Measurements from ENCODE around the gene STX3. TPM values are rescaled to one million over a fixed set of nuclear protein-coding genes. Genes with fewer than 3 reads are reported as not detected.
A peak's percentile ranks its signal among the peaks of the same experiment; 100 is the strongest.
"Not testable (repeated sequence)": the region's sequence is repeated elsewhere in the genome, so short reads cannot be mapped to it uniquely, and the experiment has no call there.

The STX3 gene
- total RNA-seq, 2 experiments from 2014 or later: 11.7 to 12.3 TPM

- CTCF ChIA-PET: no interaction called here
- no peaks in the 10 kb centered on the region for H3K27me3 Mint-ChIP-seq
- H3K4me1 Mint-ChIP-seq (ENCODE audit: low read depth): peaks cover 21% of the 10 kb centered on the region
- no peak for DNase-seq
- H3K9me3 Mint-ChIP-seq: no peaks in the 10 kb centered on the region
- POLR2A ChIA-PET: no interaction called here
- peaks cover 7% of the 10 kb centered on the region for H3K36me3 Mint-ChIP-seq
- no peak overlapping the region for H3K4me3 Mint-ChIP-seq
- no peak overlapping the region for H3K27ac Mint-ChIP-seq
- intact Hi-C loops (cut with micrococcal nuclease): no loop called here
Measured at GRCh38 chr11:59778122-59778521, 22.9 kb downstream of the STX3 start.

GRCh38 chr11:59779487-59779886 lies 24.3 kb downstream of the STX3 start:
- no peak for DNase-seq
- Mint-ChIP-seq H3K27ac (no peak overlapping the region), H3K36me3 (peaks cover 5% of the 10 kb centered on the region), H3K4me1 (ENCODE audit: low read depth) (peaks cover 27% of the 10 kb centered on the region), H3K4me3 (no peak overlapping the region), H3K27me3 (no peaks in the 10 kb centered on the region), H3K9me3 (no peaks in the 10 kb centered on the region)
- intact Hi-C loops (cut with micrococcal nuclease): no loop called here
- CTCF ChIA-PET: interaction anchor here (0.6 kb wide), 1 partner anchor 997 kb away, joined by 3 read pairs; no protein-coding TSS in a partner anchor
- POLR2A ChIA-PET: no interaction called here

GRCh38 chr11:59782080-59782479 lies 26.9 kb downstream of the STX3 start:
- H3K9me3 Mint-ChIP-seq: no peaks in the 10 kb centered on the region
- H3K4me1 Mint-ChIP-seq (ENCODE audit: low read depth): peaks cover 15% of the 10 kb centered on the region
- H3K4me3 Mint-ChIP-seq: no peak overlapping the region
- intact Hi-C loops (cut with micrococcal nuclease): no loop called here
- DNase-seq: no peak
- H3K27me3 Mint-ChIP-seq: no peaks in the 10 kb centered on the region
- ChIA-PET CTCF (no interaction called here), POLR2A (no interaction called here)
- H3K36me3 Mint-ChIP-seq: peaks cover 1% of the 10 kb centered on the region
- H3K27ac Mint-ChIP-seq: no peak overlapping the region

GRCh38 chr11:59783632-59784090 lies 28.5 kb downstream of the STX3 start:
- peak; percentile 38 for DNase-seq
- Mint-ChIP-seq H3K4me1 (ENCODE audit: low read depth) (peaks cover 13% of the 10 kb centered on the region), H3K27ac (no peak overlapping the region), H3K27me3 (no peaks in the 10 kb centered on the region), H3K9me3 (no peaks in the 10 kb centered on the region), H3K36me3 (peaks cover 1% of the 10 kb centered on the region), H3K4me3 (no peak overlapping the region)
- ChIA-PET CTCF (interaction anchor here (1.1 to 3.7 kb wide), 3 partner anchors 18 to 29 kb away, joined by 3 to 21 read pairs (median 5); partner anchors contain the start of genes MRPL16 and STX3), POLR2A (interaction anchor here (1.5 kb wide), 1 partner anchor 12 kb away, joined by 3 read pairs; no protein-coding TSS in a partner anchor)
- intact Hi-C loops (cut with micrococcal nuclease): no loop called here

GRCh38 chr11:59784441-59784840 lies 29.3 kb downstream of the STX3 start:
- CTCF ChIA-PET: interaction anchor here (3.7 kb wide), 1 partner anchor 30 kb away, joined by 21 read pairs; the partner anchor contains the start of gene STX3
- POLR2A ChIA-PET; intact Hi-C loops (cut with micrococcal nuclease): not testable (repeated sequence)

GRCh38 chr11:59785818-59786217 lies 30.6 kb downstream of the STX3 start:
- DNase-seq: no peak
- Mint-ChIP-seq H3K9me3 (no peaks in the 10 kb centered on the region), H3K27me3 (no peaks in the 10 kb centered on the region), H3K4me1 (ENCODE audit: low read depth) (peaks cover 13% of the 10 kb centered on the region), H3K4me3 (no peak overlapping the region), H3K36me3 (peaks cover 5% of the 10 kb centered on the region), H3K27ac (no peak overlapping the region)
- intact Hi-C loops (cut with micrococcal nuclease): no loop called here
- ChIA-PET CTCF (interaction anchor here (0.9 to 3.7 kb wide), 2 partner anchors 16 to 31 kb away, joined by 3 to 21 read pairs; partner anchors contain the start of gene STX3), POLR2A (interaction anchor here (0.6 kb wide), 1 partner anchor 1078 kb away, joined by 3 read pairs; no protein-coding TSS in a partner anchor)

More at GRCh38 chr11:59784441-59784840, 29.3 kb downstream of the STX3 start:
- H3K27ac Mint-ChIP-seq, H3K27me3 Mint-ChIP-seq, H3K4me3 Mint-ChIP-seq, DNase-seq, H3K9me3 Mint-ChIP-seq, H3K36me3 Mint-ChIP-seq: not testable (repeated sequence)
- H3K4me1 Mint-ChIP-seq (ENCODE audit: low read depth): peaks cover 13% of the 10 kb centered on the region

- peaks cover 13% of the 10 kb centered on the region for H3K4me1 Mint-ChIP-seq (ENCODE audit: low read depth)
- DNase-seq: no peak
- POLR2A ChIA-PET: no interaction called here
Measured at GRCh38 chr11:59787255-59787588, 32.0 kb downstream of the STX3 start.

GRCh38 chr11:59787816-59788215 lies 32.6 kb downstream of the STX3 start:
- intact Hi-C loops (cut with micrococcal nuclease): no loop called here
- DNase-seq: no peak
- Mint-ChIP-seq H3K36me3 (peaks cover 5% of the 10 kb centered on the region), H3K27me3 (no peaks in the 10 kb centered on the region), H3K4me3 (no peak overlapping the region), H3K27ac (no peak overlapping the region), H3K4me1 (ENCODE audit: low read depth) (peaks cover 13% of the 10 kb centered on the region), H3K9me3 (no peaks in the 10 kb centered on the region)
- ChIA-PET POLR2A (no interaction called here), CTCF (interaction anchor here (1.1 to 2.5 kb wide), 3 partner anchors 14 to 131 kb away, joined by 4 to 13 read pairs (median 5); partner anchors contain the start of gene STX3)

More at GRCh38 chr11:59787255-59787588, 32.0 kb downstream of the STX3 start:
- Mint-ChIP-seq H3K27ac (no peak overlapping the region), H3K4me3 (no peak overlapping the region), H3K9me3 (no peaks in the 10 kb centered on the region), H3K27me3 (no peaks in the 10 kb centered on the region), H3K36me3 (peaks cover 5% of the 10 kb centered on the region)
- CTCF ChIA-PET: interaction anchor here (2.5 kb wide), 1 partner anchor 33 kb away, joined by 13 read pairs; the partner anchor contains the start of gene STX3
- intact Hi-C loops (cut with micrococcal nuclease): no loop called here

GRCh38 chr11:59791639-59792038 lies 36.5 kb downstream of the STX3 start:
- Mint-ChIP-seq H3K9me3 (no peaks in the 10 kb centered on the region), H3K4me3 (no peak overlapping the region), H3K27me3 (no peaks in the 10 kb centered on the region), H3K27ac (no peak overlapping the region), H3K4me1 (ENCODE audit: low read depth) (peaks cover under 1% of the 10 kb centered on the region), H3K36me3 (peaks cover 12% of the 10 kb centered on the region)
- ChIA-PET CTCF (no interaction called here), POLR2A (no interaction called here)
- DNase-seq: no peak
- intact Hi-C loops (cut with micrococcal nuclease): no loop called here

GRCh38 chr11:59792507-59792906 lies 37.3 kb downstream of the STX3 start:
- no peak overlapping the region for H3K27ac Mint-ChIP-seq
- H3K36me3 Mint-ChIP-seq: peaks cover 15% of the 10 kb centered on the region
- H3K27me3 Mint-ChIP-seq: no peaks in the 10 kb centered on the region
- intact Hi-C loops (cut with micrococcal nuclease): no loop called here
- no peaks in the 10 kb centered on the region for H3K9me3 Mint-ChIP-seq
- no peak for DNase-seq
- ChIA-PET CTCF (no interaction called here), POLR2A (no interaction called here)
- H3K4me1 Mint-ChIP-seq (ENCODE audit: low read depth): no peaks in the 10 kb centered on the region
- no peak overlapping the region for H3K4me3 Mint-ChIP-seq

- no peak overlapping the region for H3K27ac Mint-ChIP-seq
Measured at GRCh38 chr11:59794417-59794816, 39.2 kb downstream of the STX3 start.

GRCh38 chr11:59800390-59801025 lies 45.3 kb downstream of the STX3 start:
- Mint-ChIP-seq H3K4me3 (no peak overlapping the region), H3K36me3 (peaks cover 10% of the 10 kb centered on the region), H3K27me3 (no peaks in the 10 kb centered on the region), H3K4me1 (ENCODE audit: low read depth) (no peaks in the 10 kb centered on the region), H3K27ac (no peak overlapping the region), H3K9me3 (no peaks in the 10 kb centered on the region)
- intact Hi-C loops (cut with micrococcal nuclease): no loop called here
- POLR2A ChIA-PET: no interaction called here
- DNase-seq: no peak
- CTCF ChIA-PET: interaction anchor here (1.1 to 8.2 kb wide), 8 partner anchors 7 to 131 kb away, joined by 3 to 132 read pairs (median 5); partner anchors contain the start of genes MRPL16, PATL1 and STX3

More at GRCh38 chr11:59794417-59794816, 39.2 kb downstream of the STX3 start:
- intact Hi-C loops (cut with micrococcal nuclease): no loop called here
- Mint-ChIP-seq H3K27me3 (no peaks in the 10 kb centered on the region), H3K4me1 (ENCODE audit: low read depth) (no peaks in the 10 kb centered on the region), H3K9me3 (no peaks in the 10 kb centered on the region), H3K4me3 (no peak overlapping the region), H3K36me3 (peaks cover 12% of the 10 kb centered on the region)
- CTCF ChIA-PET: interaction anchor here (0.8 kb wide), 1 partner anchor 10 kb away, joined by 3 read pairs; no protein-coding TSS in a partner anchor
- DNase-seq: no peak
- POLR2A ChIA-PET: no interaction called here

All from activated CD4-positive, alpha-beta memory T cell treated with anti-CD3 and anti-CD28 coated beads for 36 hours (primary cell).